ENCODE measurements around the gene HCLS1. TPM values are rescaled to one million over a fixed set of nuclear protein-coding genes. Genes with fewer than 3 reads are reported as not detected.

Gene HCLS1
- total and polyA plus RNA-seq, 2 donors (not counting 1 experiment from before 2014, with no cell fraction given): 161 to 317 TPM

DNA sequence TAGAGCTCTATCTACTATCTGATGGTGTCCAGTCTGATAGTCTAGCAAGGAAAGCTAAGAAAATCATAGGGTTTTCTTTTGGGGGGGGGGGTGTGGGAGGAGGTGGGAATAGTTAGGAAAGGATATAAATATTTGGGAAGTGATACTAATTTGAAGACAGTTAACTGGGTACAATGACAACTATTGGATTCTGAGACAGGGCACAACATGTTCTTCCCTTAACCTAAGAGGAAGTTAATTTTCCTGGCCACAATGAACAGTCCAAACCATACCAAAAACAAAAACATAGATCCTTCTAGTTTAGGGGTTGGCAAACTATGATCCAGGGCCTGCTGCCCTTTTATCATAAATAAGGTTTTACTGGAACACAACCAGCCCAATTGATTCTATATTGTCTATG is 10.0 kb upstream of the HCLS1 start:
- Histone ChIP-seq H3K4me2 (replicated peaks; ENCODE audit: low read depth, low read length, poor library complexity, severe bottlenecking) (no peak overlapping the region), H4K20me1 (ENCODE audit: control insufficient read depth, insufficient read depth, low read length, poor library complexity, severe bottlenecking) (no peaks in the 10 kb centered on the region), H3K79me2 (ENCODE audit: control insufficient read depth, insufficient read depth, low read length) (no peaks in the 10 kb centered on the region), H3K9me3 (ENCODE audit: control extremely low read depth in 1 of 3, control insufficient read depth in 2 of 3, insufficient read depth in 1 of 3, low read length in 2 of 3) (no peaks in the 10 kb centered on the region), H3K36me3 (replicated peaks in 1 of 2; ENCODE audit: control extremely low read depth in 1 of 2, control insufficient read depth in 1 of 2, extremely low read depth in 1 of 2, insufficient read depth in 2 of 2, low read length in 1 of 2) (peaks cover 8 to 42% of the 10 kb centered on the region in 2 experiments), H2AFZ (ENCODE audit: insufficient read depth, low read depth, low read length, poor library complexity, severe bottlenecking) (no peak overlapping the region), H3K27me3 (replicated peaks in 1 of 4; ENCODE audit: control extremely low read depth in 1 of 4, control insufficient read depth in 3 of 4, insufficient read depth in 4 of 4, low read length in 3 of 4) (no peaks in the 10 kb centered on the region), H3K4me3 (ENCODE audit: control extremely low read depth in 1 of 5, extremely low read depth in 1 of 5, insufficient read depth in 1 of 5, low read depth in 2 of 5, low read length in 4 of 5) (no peak overlapping the region), H3K27ac (ENCODE audit: low read length in 2 of 2) (no peak overlapping the region), H3K9ac (ENCODE audit: low read length) (no peak overlapping the region), H3K4me1 (ENCODE audit: control insufficient read depth in 2 of 2, insufficient read depth in 2 of 2, low read length in 2 of 2) (no peaks in the 10 kb centered on the region)
- H3K27ac Mint-ChIP-seq: no peak overlapping the region
- ATAC-seq (ENCODE audit: low read depth) (no peak), DNase-seq (no peak)
- intact Hi-C loops (cut with micrococcal nuclease): no loop called here
- H3K27me3 Mint-ChIP-seq: no peaks in the 10 kb centered on the region
- ChIA-PET CTCF (interaction anchor here (0.7 to 1.7 kb wide), 2 partner anchors 10 to 456 kb away, joined by 3 to 5 read pairs; partner anchors contain the start of gene HCLS1), POLR2A (no interaction called here)
- no peak for TF ChIP-seq EZH2 (IDR thresholded peaks at IDR 0.05; ENCODE audit: borderline replicate concordance, insufficient read depth, low read depth, low read length, poor library complexity, severe bottlenecking)
- TF ChIP-seq CTCF (IDR thresholded peaks at IDR 0.05): no peak
- H3K9me3 Mint-ChIP-seq (ENCODE audit: insufficient read depth): no peaks in the 10 kb centered on the region
- no peaks in the 10 kb centered on the region for H3K4me1 Mint-ChIP-seq
- H3K4me3 Mint-ChIP-seq: no peak overlapping the region

DNA sequence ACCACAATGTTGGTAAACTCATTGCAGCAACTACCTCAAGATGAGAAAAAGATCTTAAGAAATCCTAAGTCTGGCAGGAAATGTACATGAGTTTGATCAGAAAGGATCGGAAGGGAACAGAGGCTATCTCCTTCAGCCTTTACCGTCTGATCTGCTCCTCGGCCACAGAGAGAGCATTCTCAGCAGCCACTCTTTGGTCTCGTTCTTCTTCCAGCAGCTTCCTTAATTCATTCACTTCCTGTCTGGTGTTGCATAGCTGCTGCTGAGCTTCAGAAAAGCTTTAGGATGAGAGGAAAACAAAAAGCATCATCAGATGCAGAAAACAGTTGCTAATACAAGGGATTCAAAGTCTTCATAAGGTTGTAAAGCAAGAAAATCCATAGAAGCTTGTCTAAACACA is 6.6 kb upstream of the HCLS1 start:
- Mint-ChIP-seq H3K9me3 (ENCODE audit: insufficient read depth) (no peaks in the 10 kb centered on the region), H3K4me3 (no peak overlapping the region), H3K27me3 (no peaks in the 10 kb centered on the region), H3K27ac (no peak overlapping the region), H3K4me1 (no peaks in the 10 kb centered on the region)
- no peak for ATAC-seq (ENCODE audit: low read depth)
- TF ChIP-seq EZH2 (IDR thresholded peaks at IDR 0.05; ENCODE audit: borderline replicate concordance, insufficient read depth, low read depth, low read length, poor library complexity, severe bottlenecking) (no peak), CTCF (IDR thresholded peaks at IDR 0.05) (no peak)
- Histone ChIP-seq H3K9ac (ENCODE audit: low read length) (no peak overlapping the region), H3K4me2 (replicated peaks; ENCODE audit: low read depth, low read length, poor library complexity, severe bottlenecking) (no peak overlapping the region), H3K27me3 (replicated peaks in 1 of 4; ENCODE audit: control extremely low read depth in 1 of 4, control insufficient read depth in 3 of 4, insufficient read depth in 4 of 4, low read length in 3 of 4) (no peaks in the 10 kb centered on the region), H3K4me3 (ENCODE audit: control extremely low read depth in 1 of 5, extremely low read depth in 1 of 5, insufficient read depth in 1 of 5, low read depth in 2 of 5, low read length in 4 of 5) (no peak overlapping the region), H3K79me2 (ENCODE audit: control insufficient read depth, insufficient read depth, low read length) (no peaks in the 10 kb centered on the region), H3K4me1 (ENCODE audit: control insufficient read depth in 2 of 2, insufficient read depth in 2 of 2, low read length in 2 of 2) (no peaks in the 10 kb centered on the region), H3K27ac (ENCODE audit: low read length in 2 of 2) (no peak overlapping the region), H3K9me3 (ENCODE audit: control extremely low read depth in 1 of 3, control insufficient read depth in 2 of 3, insufficient read depth in 1 of 3, low read length in 2 of 3) (no peaks in the 10 kb centered on the region), H4K20me1 (ENCODE audit: control insufficient read depth, insufficient read depth, low read length, poor library complexity, severe bottlenecking) (no peaks in the 10 kb centered on the region), H2AFZ (ENCODE audit: insufficient read depth, low read depth, low read length, poor library complexity, severe bottlenecking) (no peak overlapping the region), H3K36me3 (replicated peaks in 1 of 2; ENCODE audit: control extremely low read depth in 1 of 2, control insufficient read depth in 1 of 2, extremely low read depth in 1 of 2, insufficient read depth in 2 of 2, low read length in 1 of 2) (peaks cover 4 to 53% of the 10 kb centered on the region in 2 experiments)
- ChIA-PET CTCF (no interaction called here), POLR2A (interaction anchor here (0.6 kb wide), 1 partner anchor 696 kb away, joined by 3 read pairs; no protein-coding TSS in a partner anchor)
- intact Hi-C loops (cut with micrococcal nuclease): no loop called here
- DNase-seq: no peak
- WGBS (ENCODE audit: insufficient coverage): 100% methylated on average over 3 of the region's 4 CpGs

Measured in B cell (primary cell).